GM23338 (cell line): ENCODE data around the gene CNST. TPM values are rescaled to one million over a fixed set of nuclear protein-coding genes. Genes with fewer than 3 reads are reported as not detected.

Experiments
- ATAC-seq: fragments of 200-7000 bp; cut with Tn5 transposase; 3 replicates; pipeline ENCODE4 v1.9.1; 2020
- DNase-seq: peaks from one replicate; pipeline ENCODE4 v3.0.0-alpha.2; 2015; ENCODE audit warnings: low spot score
- H2AFZ ChIP-seq: fragments of 200-600 bp; sonication (generic); 2 replicates; pipeline ENCODE4 v1.8.0; 2016; ENCODE audit warnings: antibody characterized with exemption, mild to moderate bottlenecking, moderate library complexity
- H3F3A ChIP-seq: fragments of 200-600 bp; sonication (generic); replicated peaks from 2 replicates; pipeline ENCODE4 v1.8.0; 2017; ENCODE audit warnings: antibody characterized with exemption, mixed run types, low read depth
- H3K27ac ChIP-seq: fragments of 200-600 bp; sonication (generic); 2 replicates; pipeline ENCODE4 v1.6.1; 2016; ENCODE audit warnings: low read depth
- H3K27me3 ChIP-seq: fragments of 200-600 bp; sonication (generic); 2 replicates; pipeline ENCODE4 v1.8.0; 2016; ENCODE audit warnings: mild to moderate bottlenecking, mixed run types, moderate library complexity; ENCODE audit not compliant: insufficient read depth
- H3K36me3 ChIP-seq: fragments of 200-600 bp; sonication (generic); 2 replicates; pipeline ENCODE4 v1.8.0; 2016; ENCODE audit warnings: mild to moderate bottlenecking; ENCODE audit not compliant: insufficient read depth
- H3K4me1 ChIP-seq: fragments of 200-600 bp; sonication (generic); 2 replicates; pipeline ENCODE4 v1.8.0; 2016; ENCODE audit warnings: mild to moderate bottlenecking, moderate library complexity; ENCODE audit not compliant: insufficient read depth
- H3K4me2 ChIP-seq: fragments of 200-600 bp; sonication (generic); 2 replicates; pipeline ENCODE4 v1.7.1; 2017; ENCODE audit warnings: mixed run types
- H3K4me3 ChIP-seq: fragments of 200-600 bp; sonication (generic); 2 replicates; pipeline ENCODE4 v1.6.1; 2016; ENCODE audit warnings: mixed run types
- H3K79me2 ChIP-seq: fragments of 200-600 bp; sonication (generic); replicated peaks from 2 replicates; pipeline ENCODE4 v1.8.0; 2017; ENCODE audit warnings: mild to moderate bottlenecking; ENCODE audit not compliant: insufficient read depth
- H3K9me2 ChIP-seq: fragments of 200-600 bp; sonication (generic); 2 replicates; pipeline ENCODE4 v1.8.0; 2017; ENCODE audit not compliant: insufficient read depth
- H4K20me1 ChIP-seq: fragments of 200-600 bp; sonication (generic); replicated peaks from 2 replicates; pipeline ENCODE4 v1.8.0; 2017; ENCODE audit warnings: mild to moderate bottlenecking; ENCODE audit not compliant: insufficient read depth
- H3K27ac Mint-ChIP-seq: 2 replicates; pipeline ENCODE4 v1.8.0; 2020; ENCODE audit warnings: inconsistent platforms, mild to moderate bottlenecking, moderate library complexity, mixed read lengths
- H3K27me3 Mint-ChIP-seq: 3 replicates; pipeline ENCODE4 v1.8.0; 2022; ENCODE audit warnings: low read depth, mild to moderate bottlenecking, moderate library complexity, mixed read lengths, inconsistent platforms; ENCODE audit not compliant: insufficient read depth, poor library complexity
- H3K36me3 Mint-ChIP-seq: 3 replicates; pipeline ENCODE4 v1.8.0; 2021; ENCODE audit warnings: low read depth, mild to moderate bottlenecking, inconsistent platforms, moderate library complexity, mixed read lengths
- H3K4me1 Mint-ChIP-seq: 3 replicates; pipeline ENCODE4 v1.8.0; 2020; ENCODE audit warnings: mild to moderate bottlenecking, inconsistent platforms, mixed read lengths
- H3K4me3 Mint-ChIP-seq: 3 replicates; pipeline ENCODE4 v1.8.0; 2021; ENCODE audit warnings: moderate library complexity, mild to moderate bottlenecking, inconsistent platforms, mixed read lengths
- H3K9me3 Mint-ChIP-seq: 3 replicates; pipeline ENCODE4 v1.8.0; 2020; ENCODE audit warnings: moderate library complexity, mild to moderate bottlenecking, inconsistent platforms, mixed read lengths
- CREB1 ChIP-seq: fragments of 250-450 bp; sonication (Bioruptor Pico); IDR thresholded peaks from 2 replicates; pipeline ENCODE4 v1.5.0; 2020; ENCODE audit warnings: low read depth, mild to moderate bottlenecking, moderate library complexity
- EZH2 ChIP-seq: fragments of 200-600 bp; sonication (generic); IDR thresholded peaks from one replicate; pipeline ENCODE4 v1.8.0; 2017; ENCODE audit warnings: antibody characterized with exemption, mild to moderate bottlenecking, low read depth; ENCODE audit not compliant: unreplicated experiment
- EZH2phosphoT487 ChIP-seq: fragments of 200-600 bp; sonication (generic); IDR thresholded peaks from one replicate; pipeline ENCODE4 v1.8.1; 2018; ENCODE audit warnings: antibody characterized with exemption; ENCODE audit not compliant: unreplicated experiment
- JUNB ChIP-seq: IDR thresholded peaks from one replicate; pipeline ENCODE4 v1.6.1; 2016; ENCODE audit warnings: antibody characterized with exemption; ENCODE audit not compliant: unreplicated experiment
- NANOG ChIP-seq: IDR thresholded peaks from 2 replicates; pipeline ENCODE4 v1.6.1; 2016; ENCODE audit warnings: antibody characterized with exemption, borderline replicate concordance
- STAT1 ChIP-seq: IDR thresholded peaks from one replicate; pipeline ENCODE4 v1.6.1; 2016; ENCODE audit warnings: antibody characterized with exemption; ENCODE audit not compliant: unreplicated experiment
- ZNF114 ChIP-seq: fragments of 250-450 bp; sonication (Bioruptor Pico); IDR thresholded peaks from 2 replicates; pipeline ENCODE4 v1.5.0; 2020; ENCODE audit warnings: mild to moderate bottlenecking, moderate library complexity
- polyA plus RNA-seq: library from polyadenylated mRNA; unstranded; fragments of >200 nt; fragmentation: Nextera tagmentation; extraction: Ambion mirVana; gene quantifications from 2 replicates; pipeline ENCODE4 v1.2.1, GENCODE V29; 2016
- total RNA-seq: library from RNA; depleted of rRNA; stranded (reverse); fragments of >200 nt; shearing (Covaris generic); gene quantifications from 2 replicates; pipeline ENCODE4 v1.2.3, GENCODE V29; 2014
- TF ChIP-seq, protein P1 (sequence below): fragments of 250-450 bp; sonication (Bioruptor Pico); IDR thresholded peaks from 2 replicates; pipeline ENCODE4 v1.5.0; 2020; ENCODE audit warnings: mild to moderate bottlenecking, moderate library complexity
- TF ChIP-seq, protein P2 (sequence below): IDR thresholded peaks from 2 replicates; pipeline ENCODE4 v1.6.1; 2016; ENCODE audit warnings: antibody characterized with exemption

Gene CNST
- total and polyA plus RNA-seq, 2 experiments from 2014 or later, result 8.1 to 17.6 TPM

- TF ChIP-seq, protein P1, sequence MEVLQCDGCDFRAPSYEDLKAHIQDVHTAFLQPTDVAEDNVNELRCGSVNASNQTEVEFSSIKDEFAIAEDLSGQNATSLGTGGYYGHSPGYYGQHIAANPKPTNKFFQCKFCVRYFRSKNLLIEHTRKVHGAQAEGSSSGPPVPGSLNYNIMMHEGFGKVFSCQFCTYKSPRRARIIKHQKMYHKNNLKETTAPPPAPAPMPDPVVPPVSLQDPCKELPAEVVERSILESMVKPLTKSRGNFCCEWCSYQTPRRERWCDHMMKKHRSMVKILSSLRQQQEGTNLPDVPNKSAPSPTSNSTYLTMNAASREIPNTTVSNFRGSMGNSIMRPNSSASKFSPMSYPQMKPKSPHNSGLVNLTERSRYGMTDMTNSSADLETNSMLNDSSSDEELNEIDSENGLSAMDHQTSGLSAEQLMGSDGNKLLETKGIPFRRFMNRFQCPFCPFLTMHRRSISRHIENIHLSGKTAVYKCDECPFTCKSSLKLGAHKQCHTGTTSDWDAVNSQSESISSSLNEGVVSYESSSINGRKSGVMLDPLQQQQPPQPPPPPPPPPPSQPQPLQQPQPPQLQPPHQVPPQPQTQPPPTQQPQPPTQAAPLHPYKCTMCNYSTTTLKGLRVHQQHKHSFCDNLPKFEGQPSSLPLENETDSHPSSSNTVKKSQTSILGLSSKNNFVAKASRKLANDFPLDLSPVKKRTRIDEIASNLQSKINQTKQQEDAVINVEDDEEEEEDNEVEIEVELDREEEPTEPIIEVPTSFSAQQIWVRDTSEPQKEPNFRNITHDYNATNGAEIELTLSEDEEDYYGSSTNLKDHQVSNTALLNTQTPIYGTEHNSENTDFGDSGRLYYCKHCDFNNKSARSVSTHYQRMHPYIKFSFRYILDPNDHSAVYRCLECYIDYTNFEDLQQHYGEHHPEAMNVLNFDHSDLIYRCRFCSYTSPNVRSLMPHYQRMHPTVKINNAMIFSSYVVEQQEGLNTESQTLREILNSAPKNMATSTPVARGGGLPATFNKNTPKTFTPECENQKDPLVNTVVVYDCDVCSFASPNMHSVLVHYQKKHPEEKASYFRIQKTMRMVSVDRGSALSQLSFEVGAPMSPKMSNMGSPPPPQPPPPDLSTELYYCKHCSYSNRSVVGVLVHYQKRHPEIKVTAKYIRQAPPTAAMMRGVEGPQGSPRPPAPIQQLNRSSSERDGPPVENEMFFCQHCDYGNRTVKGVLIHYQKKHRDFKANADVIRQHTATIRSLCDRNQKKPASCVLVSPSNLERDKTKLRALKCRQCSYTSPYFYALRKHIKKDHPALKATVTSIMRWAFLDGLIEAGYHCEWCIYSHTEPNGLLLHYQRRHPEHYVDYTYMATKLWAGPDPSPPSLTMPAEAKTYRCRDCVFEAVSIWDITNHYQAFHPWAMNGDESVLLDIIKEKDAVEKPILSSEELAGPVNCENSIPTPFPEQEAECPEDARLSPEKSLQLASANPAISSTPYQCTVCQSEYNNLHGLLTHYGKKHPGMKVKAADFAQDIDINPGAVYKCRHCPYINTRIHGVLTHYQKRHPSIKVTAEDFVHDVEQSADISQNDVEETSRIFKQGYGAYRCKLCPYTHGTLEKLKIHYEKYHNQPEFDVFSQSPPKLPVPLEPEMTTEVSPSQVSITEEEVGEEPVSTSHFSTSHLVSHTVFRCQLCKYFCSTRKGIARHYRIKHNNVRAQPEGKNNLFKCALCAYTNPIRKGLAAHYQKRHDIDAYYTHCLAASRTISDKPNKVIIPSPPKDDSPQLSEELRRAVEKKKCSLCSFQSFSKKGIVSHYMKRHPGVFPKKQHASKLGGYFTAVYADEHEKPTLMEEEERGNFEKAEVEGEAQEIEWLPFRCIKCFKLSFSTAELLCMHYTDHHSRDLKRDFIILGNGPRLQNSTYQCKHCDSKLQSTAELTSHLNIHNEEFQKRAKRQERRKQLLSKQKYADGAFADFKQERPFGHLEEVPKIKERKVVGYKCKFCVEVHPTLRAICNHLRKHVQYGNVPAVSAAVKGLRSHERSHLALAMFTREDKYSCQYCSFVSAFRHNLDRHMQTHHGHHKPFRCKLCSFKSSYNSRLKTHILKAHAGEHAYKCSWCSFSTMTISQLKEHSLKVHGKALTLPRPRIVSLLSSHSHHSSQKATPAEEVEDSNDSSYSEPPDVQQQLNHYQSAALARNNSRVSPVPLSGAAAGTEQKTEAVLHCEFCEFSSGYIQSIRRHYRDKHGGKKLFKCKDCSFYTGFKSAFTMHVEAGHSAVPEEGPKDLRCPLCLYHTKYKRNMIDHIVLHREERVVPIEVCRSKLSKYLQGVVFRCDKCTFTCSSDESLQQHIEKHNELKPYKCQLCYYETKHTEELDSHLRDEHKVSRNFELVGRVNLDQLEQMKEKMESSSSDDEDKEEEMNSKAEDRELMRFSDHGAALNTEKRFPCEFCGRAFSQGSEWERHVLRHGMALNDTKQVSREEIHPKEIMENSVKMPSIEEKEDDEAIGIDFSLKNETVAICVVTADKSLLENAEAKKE, result no peak
Measured at GRCh38 chr1:246709196-246709595, 142.9 kb downstream of the CNST start (continued).

GRCh38 chr1:246709835-246710234, 143.6 kb downstream of the CNST start:
- Histone ChIP-seq H2AFZ (no peak overlapping the region), H3K9me2 (0 out of 2 replicates have a peak, but pooled peaks cover 3% of the 10 kb centered on the region), H4K20me1 (no peaks in the 10 kb centered on the region), H3K4me1 (no peaks in the 10 kb centered on the region), H3F3A (no peaks in the 10 kb centered on the region), H3K27me3 (no peaks in the 10 kb centered on the region), H3K27ac (no peak overlapping the region), H3K4me2 (no peak overlapping the region), H3K79me2 (no peaks in the 10 kb centered on the region), H3K4me3 (no peak overlapping the region), H3K36me3 (no peaks in the 10 kb centered on the region)
- no peak for ATAC-seq
- Mint-ChIP-seq H3K27ac (no peak overlapping the region), H3K4me3 (no peak overlapping the region), H3K4me1 (no peaks in the 10 kb centered on the region; the same call in 2 of the 3 replicates), H3K9me3 (peaks cover 40% of the 10 kb centered on the region), H3K36me3 (peaks cover 14% of the 10 kb centered on the region), H3K27me3 (no peaks in the 10 kb centered on the region)
- no peak for DNase-seq
- no peak for TF ChIP-seq CREB1
- no peak for TF ChIP-seq EZH2
- TF ChIP-seq, protein P1, result no peak
- no peak for TF ChIP-seq NANOG
- TF ChIP-seq STAT1, result no peak
- no peak for TF ChIP-seq JUNB
- TF ChIP-seq, protein P2, sequence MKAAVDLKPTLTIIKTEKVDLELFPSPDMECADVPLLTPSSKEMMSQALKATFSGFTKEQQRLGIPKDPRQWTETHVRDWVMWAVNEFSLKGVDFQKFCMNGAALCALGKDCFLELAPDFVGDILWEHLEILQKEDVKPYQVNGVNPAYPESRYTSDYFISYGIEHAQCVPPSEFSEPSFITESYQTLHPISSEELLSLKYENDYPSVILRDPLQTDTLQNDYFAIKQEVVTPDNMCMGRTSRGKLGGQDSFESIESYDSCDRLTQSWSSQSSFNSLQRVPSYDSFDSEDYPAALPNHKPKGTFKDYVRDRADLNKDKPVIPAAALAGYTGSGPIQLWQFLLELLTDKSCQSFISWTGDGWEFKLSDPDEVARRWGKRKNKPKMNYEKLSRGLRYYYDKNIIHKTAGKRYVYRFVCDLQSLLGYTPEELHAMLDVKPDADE, result no peak
- TF ChIP-seq ZNF114 (CRISPR knock-in tag), result no peak
- TF ChIP-seq EZH2phosphoT487, result no peak
